COLO829 (cell line): ENCODE data around the gene PARP12.

Experiments
- DNase-seq: peaks from one replicate; pipeline ENCODE4 v3.0.0; 2012; ENCODE audit warnings: low spot score

Gene PARP12

DNA sequence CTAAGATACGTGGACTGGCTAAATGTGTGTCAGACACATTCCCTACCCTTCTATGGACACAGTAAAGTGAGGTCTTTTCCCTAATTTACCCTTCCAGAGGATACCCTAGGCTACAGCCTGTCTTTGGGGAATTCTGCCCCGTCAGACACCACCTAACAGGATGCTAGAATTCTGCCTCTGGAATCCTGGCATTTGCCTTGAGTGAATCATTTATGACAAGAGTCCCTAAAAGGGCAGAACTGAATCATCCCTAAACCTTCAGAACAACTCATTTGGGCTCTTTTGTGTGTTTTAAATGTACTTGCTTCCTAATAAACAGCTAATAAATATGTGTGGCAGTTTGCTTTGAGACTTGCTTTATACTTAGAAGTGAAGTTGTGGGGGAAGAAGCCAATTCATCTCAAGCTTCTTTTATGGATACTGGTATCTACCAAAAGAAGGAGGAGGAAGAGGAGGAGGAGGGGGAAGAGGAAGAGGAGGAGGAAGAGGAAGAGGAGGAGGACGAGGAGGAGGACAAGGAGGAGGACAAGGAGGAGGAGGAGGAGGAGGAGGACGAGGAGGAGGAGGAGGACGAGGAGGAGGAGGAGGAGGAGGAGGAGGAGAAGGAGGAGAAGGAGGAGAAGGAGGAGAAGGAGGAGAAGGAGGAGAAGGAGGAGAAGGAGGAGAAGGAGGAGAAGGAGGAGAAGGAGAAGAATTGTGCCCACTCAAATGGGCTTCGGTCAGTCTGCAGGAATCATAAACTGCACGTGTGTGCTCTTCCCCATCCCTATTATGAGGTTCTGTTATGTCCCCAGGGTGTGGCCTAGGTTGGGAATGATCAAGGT, 27.1 kb downstream of the PARP12 start:
- peak; percentile 32 for DNase-seq

- DNase-seq: no peak
Observed at GRCh38 chr7:140034421-140034820, 28.3 kb downstream of the PARP12 start.

DNA sequence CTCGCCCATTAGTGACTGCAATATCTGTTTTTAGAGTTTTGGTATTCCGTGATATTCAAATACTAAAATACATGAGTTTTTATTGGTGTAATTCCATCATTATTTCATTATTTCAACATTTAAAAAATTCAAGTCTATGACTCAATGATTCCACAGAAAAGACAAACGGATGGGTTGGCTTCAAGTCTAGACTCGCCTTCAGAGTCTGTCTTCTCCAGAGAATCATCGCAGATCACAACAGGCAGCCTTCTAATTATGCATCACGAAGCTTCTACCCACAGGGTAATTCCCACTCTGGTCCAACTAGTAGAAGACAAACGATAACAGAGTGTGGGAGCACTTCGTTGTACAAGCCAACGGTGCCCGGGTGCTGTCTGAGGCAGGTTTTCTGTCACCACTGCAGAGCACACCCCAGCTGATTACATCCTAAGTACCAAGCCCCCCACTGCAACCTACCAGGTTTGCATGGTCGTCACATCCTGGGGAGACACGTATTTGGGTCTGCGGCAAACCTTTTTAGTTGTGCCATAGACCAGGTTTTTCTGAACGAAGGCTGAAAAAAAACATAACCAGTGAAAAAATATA, 28.9 kb downstream of the PARP12 start:
- no peak for DNase-seq

GRCh38 chr7:140033036-140033435, 29.7 kb downstream of the PARP12 start:
- no peak for DNase-seq

DNA sequence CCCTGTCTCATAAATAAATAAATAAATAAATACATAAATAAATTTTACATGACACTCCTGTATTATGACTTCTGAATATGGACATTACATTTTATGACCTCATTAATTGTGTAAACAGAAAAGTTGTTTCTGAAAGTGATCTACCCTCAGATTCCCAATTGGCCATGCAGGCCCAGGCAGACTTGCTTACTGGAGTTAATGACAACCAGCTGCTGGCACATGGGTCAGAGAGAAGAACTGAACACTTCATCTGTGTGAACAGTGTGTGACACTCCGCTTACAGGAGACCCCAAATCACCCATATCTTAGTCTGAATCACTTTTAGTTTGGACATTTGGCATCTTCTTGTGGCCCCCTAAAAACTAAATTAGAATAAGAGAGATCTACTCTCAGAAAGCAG, 31.4 kb downstream of the PARP12 start:
- no peak for DNase-seq

DNA sequence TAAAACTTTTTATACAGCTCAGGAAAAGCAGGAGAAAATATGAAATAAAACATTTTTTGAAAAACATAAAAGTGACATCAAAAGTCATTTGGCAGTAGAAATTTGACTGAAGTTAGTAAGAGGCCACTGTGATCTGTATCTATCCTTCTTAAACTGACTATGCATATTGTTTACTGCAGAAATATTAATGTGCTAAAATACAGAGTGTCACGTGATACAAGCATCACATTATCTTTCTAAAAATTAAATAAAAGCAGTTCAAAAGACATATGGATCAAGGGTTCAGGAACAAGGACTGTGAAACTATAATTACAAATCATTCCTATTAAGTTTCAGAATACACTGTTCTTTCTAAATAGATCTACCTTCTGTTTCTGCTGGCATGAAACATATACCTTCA, 33.7 kb downstream of the PARP12 start:
- DNase-seq: no peak

DNA sequence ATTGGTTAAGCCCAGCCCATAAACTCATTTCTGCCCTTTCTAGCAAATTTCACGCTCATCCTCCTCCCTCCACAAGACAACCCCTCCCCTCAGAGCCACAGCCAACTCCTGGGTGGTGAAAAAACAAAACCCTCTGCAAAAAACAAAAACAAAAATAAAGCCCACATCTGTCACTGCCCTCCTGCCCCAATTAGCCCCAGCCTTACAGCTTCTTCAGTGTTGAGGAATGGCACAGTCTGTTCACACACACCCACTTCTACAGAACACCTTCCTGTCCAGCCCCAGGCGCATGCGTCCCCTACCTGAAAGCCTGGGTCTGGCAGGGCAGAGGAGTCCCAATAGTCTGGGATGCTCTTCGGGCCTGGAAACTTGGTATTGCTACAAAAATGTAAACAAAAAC, 34.4 kb downstream of the PARP12 start:
- DNase-seq: no peak

DNA sequence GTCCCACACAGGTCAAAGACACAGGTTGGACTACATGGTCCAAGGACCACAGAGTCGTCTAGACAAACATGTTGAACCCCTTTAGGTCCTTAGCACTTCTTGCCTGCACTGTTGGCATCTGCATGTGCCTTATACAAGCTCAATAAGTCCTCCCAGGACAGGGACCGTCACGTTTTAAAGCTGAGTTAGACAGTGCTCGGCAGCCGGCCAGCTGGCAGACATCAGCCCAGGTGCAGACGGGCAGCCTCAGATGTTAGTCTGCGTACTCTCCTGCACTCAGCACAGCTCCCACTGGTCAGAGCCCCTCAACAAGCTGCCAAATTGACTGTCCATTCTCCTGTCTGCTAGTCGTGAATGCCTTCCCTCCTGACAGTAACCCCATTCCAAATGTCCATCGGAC, 34.9 kb downstream of the PARP12 start:
- DNase-seq: no peak

- no peak for DNase-seq
Observed at GRCh38 chr7:140026935-140027334, 35.8 kb downstream of the PARP12 start.

- no peak for DNase-seq
Observed at GRCh38 chr7:140025814-140026433, 36.8 kb downstream of the PARP12 start.

DNA sequence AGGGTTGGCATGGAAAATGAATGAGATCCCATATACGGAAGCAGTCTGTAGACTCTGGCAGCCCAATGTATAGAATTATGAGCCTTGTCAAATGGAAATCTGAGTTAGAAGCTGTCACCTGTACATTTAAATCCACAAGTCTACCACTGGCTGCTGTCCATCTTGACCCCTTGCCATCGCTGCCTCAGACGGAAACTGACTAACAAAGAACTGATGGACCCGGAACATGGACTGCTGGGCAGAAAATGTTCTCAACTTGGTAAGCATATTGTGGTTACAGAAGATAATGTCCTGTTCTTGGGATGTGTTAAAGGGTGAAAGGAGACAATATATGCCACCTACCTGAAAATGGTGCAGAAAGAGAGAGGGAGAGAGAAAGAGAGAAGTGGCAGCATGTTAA, 37.5 kb downstream of the PARP12 start:
- no peak for DNase-seq

- DNase-seq: no peak
Observed at GRCh38 chr7:140024585-140024984, 38.2 kb downstream of the PARP12 start.

DNA sequence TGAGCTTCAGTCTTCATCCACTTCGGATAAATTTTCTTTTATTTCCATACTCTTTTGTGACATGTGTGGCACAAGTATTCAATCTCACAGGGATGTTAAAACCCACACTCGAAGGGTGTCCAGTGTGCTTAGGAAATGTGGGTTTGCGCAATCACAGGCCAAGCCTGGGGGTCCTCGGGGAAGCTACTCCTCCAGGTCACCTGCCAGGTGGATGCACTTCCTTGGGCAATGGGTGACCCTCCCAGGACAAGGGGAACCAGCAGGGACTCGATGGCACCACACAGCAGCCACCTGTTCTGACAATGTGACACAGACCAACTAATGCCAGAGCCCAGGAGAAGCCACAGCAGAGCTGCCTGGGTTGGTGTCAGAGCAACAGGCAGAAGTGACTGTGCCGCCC, 39.0 kb downstream of the PARP12 start:
- DNase-seq: no peak

- no peak for DNase-seq
Observed at GRCh38 chr7:140022582-140023211, 40.1 kb downstream of the PARP12 start.

DNA sequence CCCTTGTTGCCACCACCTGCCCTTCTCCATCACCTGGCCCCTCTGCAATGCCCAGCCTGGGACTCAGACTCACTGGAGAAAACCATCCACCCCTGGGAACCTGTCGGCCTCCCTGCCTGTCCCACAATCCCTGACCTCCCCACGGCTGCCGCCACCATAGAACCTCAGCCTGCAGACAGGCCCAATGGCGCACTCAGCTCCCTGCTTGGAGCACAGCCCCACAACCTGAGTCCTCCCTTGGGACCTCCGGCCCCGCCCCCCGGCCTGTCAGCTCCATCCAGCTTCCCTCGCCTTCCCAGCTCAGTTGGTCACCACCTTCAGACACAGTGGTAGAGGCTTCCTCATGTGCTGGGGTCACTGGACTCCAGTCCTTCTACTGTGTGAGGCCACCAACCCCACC, 41.1 kb downstream of the PARP12 start:
- no peak for DNase-seq

- DNase-seq: no peak
Observed at GRCh38 chr7:140019606-140020005, 43.1 kb downstream of the PARP12 start.

- no peak for DNase-seq
Observed at GRCh38 chr7:140019172-140019571, 43.6 kb downstream of the PARP12 start.

DNA sequence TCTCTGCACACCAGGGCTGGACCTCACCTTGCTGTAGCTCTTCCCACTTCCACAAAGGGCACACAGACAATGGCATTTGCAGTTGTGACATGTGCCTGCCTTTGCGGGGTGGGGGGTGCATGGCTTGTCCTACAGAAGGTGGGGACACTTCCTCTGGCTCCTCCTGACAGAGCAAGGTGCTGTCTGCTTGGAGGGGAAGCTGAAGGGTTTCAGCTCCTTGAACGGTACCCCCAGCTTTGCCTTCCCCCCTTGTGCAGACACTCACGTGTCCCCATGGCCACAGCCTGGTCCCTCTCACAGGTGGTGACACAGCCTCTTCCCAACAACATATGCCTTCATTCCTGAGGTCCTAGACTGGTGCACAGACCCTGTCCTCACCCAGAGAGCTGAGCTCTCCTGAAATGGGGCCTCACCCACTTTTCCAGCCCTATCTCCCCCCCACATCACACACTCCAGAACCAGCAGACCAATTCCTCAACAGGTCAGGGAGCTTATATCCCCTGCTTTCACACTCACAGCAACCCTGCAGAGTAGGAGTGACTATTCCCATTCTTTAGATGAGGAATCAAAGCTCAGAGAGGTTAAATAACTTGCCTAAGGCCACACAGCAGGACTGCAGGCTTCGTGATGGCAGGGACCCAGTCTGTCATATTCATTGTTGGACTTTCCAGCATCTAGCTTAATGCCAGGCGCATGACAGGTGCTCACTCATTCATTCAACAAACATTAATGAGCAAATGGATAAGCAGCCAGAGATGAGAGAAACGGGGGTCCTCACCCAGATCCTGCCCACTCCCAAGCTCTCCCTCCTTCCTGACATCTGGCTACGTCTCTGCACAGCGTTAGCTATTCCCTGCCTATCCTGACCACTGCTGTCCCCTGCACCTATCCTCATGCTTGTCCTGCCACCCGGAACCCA, 44.4 kb downstream of the PARP12 start:
- DNase-seq: no peak

- DNase-seq: no peak
Observed at GRCh38 chr7:140017543-140017942, 45.2 kb downstream of the PARP12 start.

- no peak for DNase-seq
Observed at GRCh38 chr7:140017034-140017433, 45.7 kb downstream of the PARP12 start.

GRCh38 chr7:140016540-140016939, 46.2 kb downstream of the PARP12 start:
- DNase-seq: no peak

- DNase-seq: no peak
Observed at GRCh38 chr7:140015471-140015970, 47.2 kb downstream of the PARP12 start.
